GM21423 (cell line): ENCODE results near the gene GNA14.
A peak's percentile ranks its signal among the peaks of the same experiment; 100 is the strongest.
"Not testable (repeated sequence)": the region's sequence is repeated elsewhere in the genome, so short reads cannot be mapped to it uniquely, and the experiment has no call there.

Experiments used
- ATAC-seq: cut with Tn5 transposase; IDR thresholded peaks from one replicate; pipeline ENCODE4 v1.9.1; 2021; ENCODE audit warnings: mild to moderate bottlenecking, moderate library complexity; ENCODE audit not compliant: unreplicated experiment

The GNA14 gene

GRCh38 chr9:77592476-77592875 is 55.6 kb downstream of the GNA14 start:
- ATAC-seq, result no peak

DNA sequence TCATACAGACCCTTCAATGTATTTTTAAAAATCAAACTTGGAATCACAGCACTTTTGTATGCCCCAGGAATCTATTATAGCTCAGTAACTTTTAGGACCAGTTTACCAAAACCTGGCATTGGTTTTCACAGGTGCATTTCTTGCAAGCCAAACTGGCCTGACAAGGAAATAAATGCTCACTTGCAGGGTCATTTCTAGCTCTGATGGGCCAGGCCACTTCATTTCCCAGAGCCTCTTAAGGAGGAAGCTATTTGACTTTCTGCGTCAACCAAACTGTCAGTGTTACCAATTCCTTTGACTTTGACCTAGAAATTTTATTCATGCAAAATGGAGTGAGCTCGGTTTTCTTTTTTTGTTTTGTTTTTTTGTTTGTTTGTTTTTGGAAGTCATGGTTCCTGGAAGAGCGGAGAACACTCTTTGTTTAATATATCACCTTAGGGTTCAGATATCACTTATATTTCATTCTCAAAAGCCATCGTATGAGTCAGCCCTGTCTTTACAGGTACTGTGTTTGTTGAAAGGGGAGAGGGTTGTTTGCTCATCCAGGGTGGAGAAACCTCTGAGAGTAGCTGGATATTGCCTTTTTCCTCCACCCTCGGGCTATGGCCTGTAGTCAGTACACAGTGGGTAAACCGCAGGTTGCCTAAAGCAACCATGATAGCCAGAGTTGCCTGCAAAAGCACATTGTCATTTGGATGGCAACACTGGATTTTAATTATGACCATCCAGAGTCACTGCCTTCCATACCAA is 58.9 kb downstream of the GNA14 start:
- no peak for ATAC-seq

DNA sequence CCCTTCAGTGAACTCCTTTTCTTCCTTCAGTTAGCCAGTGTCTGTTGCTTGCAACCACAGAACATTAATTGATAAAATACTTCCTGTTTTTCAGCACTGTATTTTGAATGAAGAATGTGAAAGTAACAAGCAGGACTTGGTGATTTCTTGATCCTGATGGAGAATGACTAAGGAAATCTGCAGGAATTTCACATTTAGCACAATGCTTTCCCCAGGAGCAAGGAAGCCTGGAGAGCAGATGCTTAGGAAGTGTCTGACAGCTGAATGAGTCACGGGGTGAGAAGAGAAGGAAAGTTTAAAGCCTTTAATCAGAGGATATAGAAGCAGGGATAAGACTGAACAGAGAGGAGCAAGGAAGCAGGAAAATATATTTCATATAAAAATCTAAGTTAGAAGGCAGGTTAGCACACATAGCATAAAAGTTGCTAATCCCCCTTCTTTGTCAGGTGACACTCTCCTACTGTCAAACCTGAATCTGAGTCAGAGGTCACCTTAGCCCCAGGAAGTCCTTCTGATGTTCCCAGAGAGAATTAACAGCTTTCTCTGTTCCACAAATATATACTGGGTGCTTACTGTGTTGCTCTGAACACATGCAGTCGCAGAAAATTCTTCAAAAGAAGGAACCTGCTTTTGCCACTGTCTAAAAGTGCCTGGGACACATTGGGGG is 59.7 kb downstream of the GNA14 start:
- ATAC-seq, result no peak

- no peak for ATAC-seq
Observed at GRCh38 chr9:77587851-77588250, 60.3 kb downstream of the GNA14 start.

DNA sequence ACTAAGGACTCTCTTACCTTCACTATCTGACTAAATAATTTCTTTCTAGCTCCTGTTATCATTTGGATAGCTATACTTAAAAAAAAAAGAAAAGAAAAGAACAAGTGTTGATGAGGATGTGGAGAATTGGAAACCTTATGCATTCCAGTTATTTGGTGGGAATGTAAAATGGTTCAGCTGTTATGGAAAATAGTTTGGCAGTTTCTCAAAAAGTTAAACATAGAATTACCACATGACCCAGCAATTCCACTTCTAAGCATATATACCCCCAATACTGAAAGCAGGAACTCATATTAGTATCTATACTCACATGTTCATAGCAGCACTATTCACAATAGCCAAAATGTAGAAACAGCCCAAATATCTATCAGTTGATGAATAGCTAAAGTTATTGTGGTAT is 61.1 kb downstream of the GNA14 start:
- ATAC-seq, result no peak

- ATAC-seq, result no peak
Observed at GRCh38 chr9:77586591-77586990, 61.5 kb downstream of the GNA14 start.

DNA sequence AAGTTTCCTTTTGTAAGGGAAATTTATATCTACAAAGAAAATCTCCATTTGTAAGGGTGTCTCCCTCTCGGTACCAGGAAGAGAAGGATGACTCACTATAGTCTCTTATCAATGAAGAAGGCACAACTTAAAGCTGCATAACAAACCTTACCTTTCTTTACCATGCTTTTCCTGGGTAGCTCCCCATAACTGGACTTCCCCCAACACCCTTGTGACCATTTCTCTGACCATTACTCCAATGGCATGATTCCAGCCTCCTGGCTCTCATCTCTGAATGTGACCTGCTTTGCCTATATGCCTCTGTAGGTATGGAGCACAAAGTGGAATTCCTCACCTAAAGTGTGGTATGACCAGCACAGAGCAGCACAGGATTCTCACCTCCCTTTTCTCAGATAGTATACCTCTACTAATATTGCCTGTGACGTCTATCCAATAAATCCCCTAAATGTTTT is 62.8 kb downstream of the GNA14 start:
- no peak for ATAC-seq

GRCh38 chr9:77584927-77585326 is 63.2 kb downstream of the GNA14 start:
- not testable (repeated sequence) for ATAC-seq

GRCh38 chr9:77582961-77583576 is 65.1 kb downstream of the GNA14 start:
- ATAC-seq, result no peak

GRCh38 chr9:77582525-77582924 is 65.6 kb downstream of the GNA14 start:
- ATAC-seq, result no peak

GRCh38 chr9:77575785-77576184 is 72.3 kb downstream of the GNA14 start:
- no peak for ATAC-seq

DNA sequence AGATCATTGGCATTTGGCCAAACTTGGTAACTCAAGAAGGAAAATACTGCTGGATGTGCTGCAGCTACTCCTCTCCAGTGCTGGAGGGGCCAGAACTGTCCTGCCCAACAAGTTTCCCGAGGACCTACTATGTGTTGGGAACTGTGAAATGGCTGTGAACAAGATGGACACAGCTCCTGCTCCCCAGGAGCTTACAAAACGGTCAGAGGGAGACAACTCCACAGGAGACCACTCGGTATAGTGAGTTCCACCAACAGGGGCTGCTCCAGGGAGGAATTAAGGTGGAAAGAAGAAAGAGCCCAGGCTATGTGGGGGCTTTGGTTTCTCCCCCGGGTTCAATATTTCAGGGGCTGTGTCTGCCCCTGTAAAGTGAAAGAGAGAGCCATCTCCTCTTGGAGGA is 78.8 kb downstream of the GNA14 start:
- no peak for ATAC-seq

DNA sequence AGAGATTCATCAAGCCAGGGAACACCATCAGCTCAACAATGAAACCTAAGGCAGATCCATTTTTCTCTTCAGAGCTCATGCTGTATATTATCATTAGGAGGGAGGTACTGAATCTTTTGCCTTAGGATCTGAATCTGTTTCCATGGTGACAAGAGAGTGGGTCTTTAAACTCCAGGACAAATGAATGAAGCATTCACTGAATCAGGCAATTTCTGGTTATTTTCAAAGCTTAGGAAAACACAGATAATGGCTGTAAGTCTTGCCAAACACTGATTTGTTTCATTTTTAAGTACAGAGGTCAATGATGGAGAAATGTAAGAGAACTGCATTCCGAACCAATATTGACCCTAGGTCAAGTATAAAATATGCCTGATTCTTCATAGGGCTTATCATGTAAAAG is 84.9 kb downstream of the GNA14 start:
- no peak for ATAC-seq

DNA sequence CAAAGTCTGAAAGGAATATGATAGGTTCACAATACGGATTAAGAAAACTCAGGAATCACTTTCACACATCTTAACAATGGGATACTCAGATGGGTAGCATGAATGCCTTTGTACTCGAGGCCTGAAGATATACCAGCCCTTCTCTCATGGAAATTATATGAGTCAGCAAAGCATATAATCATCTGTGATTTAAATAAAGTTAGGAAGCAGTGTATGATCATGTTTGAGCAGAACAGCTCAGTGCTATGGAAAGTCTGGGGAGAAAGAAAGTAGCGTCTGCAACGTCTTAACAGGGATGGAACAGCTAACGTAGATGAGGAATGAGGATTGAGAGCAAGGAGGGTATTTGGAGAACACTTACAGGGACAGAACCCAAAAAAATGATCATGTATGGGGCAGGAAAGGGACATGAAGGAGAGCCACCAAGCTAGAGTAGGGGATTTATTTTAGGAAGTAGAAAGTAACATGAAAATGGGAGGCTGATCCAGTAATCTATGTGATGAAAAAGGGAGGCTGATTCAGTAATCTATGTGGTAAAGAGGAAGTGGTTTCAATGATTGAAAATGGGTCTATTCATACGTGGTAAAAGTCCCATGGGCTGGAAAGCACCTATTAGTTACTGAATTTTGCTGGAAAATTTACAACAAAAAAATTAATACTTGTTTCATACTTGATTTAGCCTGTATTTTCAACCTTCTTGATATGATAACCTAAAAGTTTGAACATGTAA is 85.9 kb downstream of the GNA14 start:
- ATAC-seq, result peak; percentile 64

DNA sequence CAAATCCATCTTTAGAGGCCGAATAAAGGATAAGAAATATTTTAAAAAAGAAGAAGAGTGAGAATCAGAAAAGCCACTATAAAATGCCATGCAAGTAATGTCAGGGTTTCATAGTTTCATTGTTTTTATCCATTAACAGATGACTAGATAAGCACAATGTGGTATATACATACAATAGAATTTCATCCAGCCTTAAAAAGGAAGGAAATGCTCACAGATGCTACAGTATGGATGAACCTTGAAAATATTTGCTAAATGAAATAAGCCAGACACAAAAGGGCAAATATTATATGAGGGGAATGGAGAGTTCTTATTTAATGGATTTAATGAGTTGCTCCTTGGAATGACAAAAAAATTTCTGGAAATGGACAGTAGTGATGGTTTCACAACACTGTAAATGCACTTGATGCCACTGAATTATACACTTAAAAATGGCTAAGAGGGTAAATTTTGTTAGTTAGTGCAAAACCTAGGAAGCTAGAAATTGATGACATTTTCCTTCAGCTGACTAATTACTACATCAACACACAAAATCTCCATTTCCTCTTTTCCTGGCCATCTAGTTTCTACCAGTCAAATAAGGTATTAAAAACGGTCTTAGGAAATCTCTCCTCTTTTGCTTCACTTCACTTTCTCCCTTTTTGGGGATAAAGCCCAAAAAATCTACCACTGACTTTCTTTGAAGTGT is 86.6 kb downstream of the GNA14 start:
- ATAC-seq, result no peak

GRCh38 chr9:77556396-77556795 is 91.7 kb downstream of the GNA14 start:
- ATAC-seq, result no peak

GRCh38 chr9:77554586-77555105 is 93.5 kb downstream of the GNA14 start:
- no peak for ATAC-seq

DNA sequence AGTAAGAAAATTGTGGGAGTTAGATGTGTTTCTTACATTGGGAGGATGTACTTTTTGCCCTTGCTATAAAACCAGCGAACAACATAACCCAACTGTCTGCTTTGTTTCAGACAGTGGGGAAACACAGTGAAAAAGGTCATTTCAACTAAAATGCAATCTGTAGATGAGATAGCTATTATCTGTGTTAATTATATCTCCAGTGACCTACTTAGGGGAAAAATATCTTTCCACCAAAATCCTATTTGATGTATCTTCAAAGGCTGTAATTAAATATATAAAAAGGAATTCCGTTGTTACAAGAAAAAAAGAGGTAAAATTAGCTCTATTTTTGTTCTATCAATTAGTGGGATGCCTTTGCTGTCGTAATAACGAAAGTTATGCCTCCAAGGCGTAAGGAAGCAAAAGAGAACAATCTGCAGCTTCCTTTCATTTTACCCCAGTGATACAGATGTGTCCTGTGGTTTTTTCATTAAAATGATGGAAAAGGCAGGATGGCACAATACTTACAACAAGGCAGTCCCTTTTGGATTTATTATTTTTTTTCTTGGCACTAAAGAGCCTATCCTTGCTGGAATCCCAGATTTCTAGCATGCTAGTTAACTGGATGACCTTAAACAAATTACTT is 100.9 kb downstream of the GNA14 start:
- ATAC-seq, result no peak

DNA sequence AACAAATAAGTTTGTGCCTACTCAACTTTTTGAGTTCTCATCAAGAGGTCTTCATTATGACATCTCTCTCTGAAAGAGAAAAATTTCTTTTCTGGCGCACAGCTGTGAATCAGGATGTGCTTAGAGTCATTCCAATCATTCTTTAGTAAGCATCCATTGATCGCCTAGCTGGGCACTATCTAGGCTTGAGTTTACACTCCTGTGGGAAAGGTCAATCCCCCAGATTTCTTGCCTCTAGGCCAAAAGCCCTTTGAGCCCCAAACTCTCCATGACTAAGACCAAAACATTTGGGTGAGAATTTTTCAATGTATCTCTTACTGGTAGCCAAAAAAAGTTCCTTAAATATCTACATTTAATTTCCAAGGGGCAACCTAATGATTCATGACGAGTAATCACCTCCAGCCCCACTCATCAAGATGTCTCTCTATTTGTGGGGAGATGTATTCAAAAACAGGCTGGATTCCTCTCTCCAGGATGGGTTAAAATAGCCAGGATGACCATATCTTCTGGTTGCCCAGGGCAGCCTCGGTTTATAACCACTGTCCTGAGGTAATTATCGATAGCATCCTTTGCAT is 101.7 kb downstream of the GNA14 start:
- no peak for ATAC-seq

- no peak for ATAC-seq
Observed at GRCh38 chr9:77544546-77544945, 103.6 kb downstream of the GNA14 start.
